Chondrocyte (in vitro differentiated cells): ENCODE data around the gene IL2RG. TPM values are rescaled to one million over a fixed set of nuclear protein-coding genes. Genes with fewer than 3 reads are reported as not detected.

ENCODE experiments used
- DNase-seq: peaks from one replicate; pipeline ENCODE4 v3.0.0; 2021; ENCODE audit warnings: mixed read lengths, low spot score
- H3K27ac Mint-ChIP-seq: one replicate; pipeline ENCODE4 v1.8.0; 2021; ENCODE audit warnings: mild to moderate bottlenecking, moderate library complexity, mixed read lengths; ENCODE audit not compliant: unreplicated experiment
- H3K27me3 Mint-ChIP-seq: 2 replicates; pipeline ENCODE4 v1.8.0; 2021; ENCODE audit warnings: low read depth, mixed read lengths
- H3K36me3 Mint-ChIP-seq: 2 replicates; pipeline ENCODE4 v1.8.0; 2021; ENCODE audit warnings: low read depth, mixed read lengths
- H3K4me1 Mint-ChIP-seq: 2 replicates; pipeline ENCODE4 v1.8.0; 2021; ENCODE audit warnings: low read depth, mild to moderate bottlenecking, mixed read lengths
- H3K4me3 Mint-ChIP-seq: one replicate; pipeline ENCODE4 v1.8.0; 2021; ENCODE audit warnings: mild to moderate bottlenecking, moderate library complexity, mixed read lengths; ENCODE audit not compliant: unreplicated experiment
- H3K9me3 Mint-ChIP-seq: 2 replicates; pipeline ENCODE4 v1.8.0; 2021; ENCODE audit warnings: low read depth, mixed read lengths
- total RNA-seq: library from RNA; stranded (reverse); gene quantifications from 3 replicates; pipeline ENCODE4 v1.2.1, GENCODE V29; 2021
- TF ChIP-seq, protein P1 (sequence below): fragments of 200-600 bp; sonication (generic); IDR thresholded peaks from 2 replicates; pipeline ENCODE4 v1.5.0; 2021; ENCODE audit warnings: antibody characterized with exemption, mild to moderate bottlenecking, moderate library complexity

IL2RG gene
- total RNA-seq, 1 donor from 2014 or later = not detected

DNA sequence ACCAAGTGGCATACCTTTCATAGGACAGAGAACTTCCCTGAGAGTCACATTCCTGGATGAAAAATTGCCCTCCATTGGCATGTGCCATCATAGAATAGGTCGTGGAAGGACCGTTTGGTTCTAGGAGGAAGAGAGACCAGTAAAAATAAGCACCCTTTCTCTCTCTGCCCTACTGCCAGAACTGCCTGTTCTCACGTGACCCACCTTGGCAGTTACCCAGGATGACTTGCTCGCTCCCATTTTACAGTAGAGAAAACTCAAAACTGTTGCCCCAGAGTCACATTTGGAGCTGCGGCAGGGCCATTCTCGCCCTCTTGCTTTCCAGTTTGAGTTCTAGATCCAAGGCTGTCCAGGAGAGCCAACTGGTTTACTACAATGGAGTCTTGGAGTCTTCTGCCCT is 32.1 kb upstream of the IL2RG start:
- no peak for DNase-seq
- Mint-ChIP-seq H3K9me3 (peaks cover 4% of the 10 kb centered on the region), H3K27ac (no peak overlapping the region), H3K4me1 (peaks cover 16% of the 10 kb centered on the region), H3K4me3 (no peak overlapping the region), H3K36me3 (peaks cover 12% of the 10 kb centered on the region), H3K27me3 (no peaks in the 10 kb centered on the region)
- TF ChIP-seq, protein P1, sequence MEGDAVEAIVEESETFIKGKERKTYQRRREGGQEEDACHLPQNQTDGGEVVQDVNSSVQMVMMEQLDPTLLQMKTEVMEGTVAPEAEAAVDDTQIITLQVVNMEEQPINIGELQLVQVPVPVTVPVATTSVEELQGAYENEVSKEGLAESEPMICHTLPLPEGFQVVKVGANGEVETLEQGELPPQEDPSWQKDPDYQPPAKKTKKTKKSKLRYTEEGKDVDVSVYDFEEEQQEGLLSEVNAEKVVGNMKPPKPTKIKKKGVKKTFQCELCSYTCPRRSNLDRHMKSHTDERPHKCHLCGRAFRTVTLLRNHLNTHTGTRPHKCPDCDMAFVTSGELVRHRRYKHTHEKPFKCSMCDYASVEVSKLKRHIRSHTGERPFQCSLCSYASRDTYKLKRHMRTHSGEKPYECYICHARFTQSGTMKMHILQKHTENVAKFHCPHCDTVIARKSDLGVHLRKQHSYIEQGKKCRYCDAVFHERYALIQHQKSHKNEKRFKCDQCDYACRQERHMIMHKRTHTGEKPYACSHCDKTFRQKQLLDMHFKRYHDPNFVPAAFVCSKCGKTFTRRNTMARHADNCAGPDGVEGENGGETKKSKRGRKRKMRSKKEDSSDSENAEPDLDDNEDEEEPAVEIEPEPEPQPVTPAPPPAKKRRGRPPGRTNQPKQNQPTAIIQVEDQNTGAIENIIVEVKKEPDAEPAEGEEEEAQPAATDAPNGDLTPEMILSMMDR = no peak

DNA sequence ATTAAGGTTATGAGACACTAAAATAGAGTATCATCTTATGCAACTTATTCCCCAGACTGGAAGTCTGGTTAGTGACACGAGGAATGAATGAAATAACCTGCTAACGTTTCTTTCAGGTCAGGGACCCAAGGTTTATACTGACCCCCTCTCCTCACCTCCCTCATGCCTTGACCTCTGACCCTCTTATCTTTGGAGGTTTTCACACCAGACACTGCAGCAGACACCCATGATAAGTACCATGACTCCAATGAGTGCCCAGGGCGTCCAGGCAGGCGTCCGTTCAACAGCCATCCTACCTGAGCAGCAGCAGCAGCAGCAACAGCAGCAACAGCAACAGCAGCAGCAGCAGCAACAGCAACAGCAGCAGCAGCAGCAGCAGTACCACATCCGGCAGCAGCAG is 29.1 kb upstream of the IL2RG start:
- no peak overlapping the region for H3K4me3 Mint-ChIP-seq
- peaks cover 20% of the 10 kb centered on the region for H3K36me3 Mint-ChIP-seq
- H3K27me3 Mint-ChIP-seq = no peaks in the 10 kb centered on the region
- no peak for DNase-seq
- TF ChIP-seq, protein P1 = no peak
- peaks cover 8% of the 10 kb centered on the region for H3K4me1 Mint-ChIP-seq
- H3K9me3 Mint-ChIP-seq = peaks cover 4% of the 10 kb centered on the region
- no peak overlapping the region for H3K27ac Mint-ChIP-seq

DNA sequence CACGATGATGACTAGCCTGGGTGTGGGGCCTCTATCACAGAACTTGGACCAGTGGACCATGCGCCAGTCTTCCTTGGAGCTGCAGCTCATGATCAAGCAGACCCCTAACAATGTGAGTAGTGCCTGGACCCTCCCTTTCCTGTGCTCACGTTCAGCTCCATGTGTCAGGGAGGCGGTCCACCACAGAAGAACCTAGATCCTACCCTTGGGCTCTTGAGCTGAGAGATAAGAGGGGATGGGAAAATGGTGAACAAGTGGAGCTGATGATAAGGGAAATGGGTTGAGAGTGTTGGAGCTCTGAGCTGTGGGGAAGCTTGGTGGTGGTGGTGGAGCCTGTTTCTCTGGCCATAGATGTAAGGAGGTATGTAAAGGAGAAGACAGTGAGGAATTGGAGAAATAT is 20.1 kb upstream of the IL2RG start:
- Mint-ChIP-seq H3K27ac (no peak overlapping the region), H3K4me1 (peaks cover 4% of the 10 kb centered on the region), H3K9me3 (no peaks in the 10 kb centered on the region), H3K27me3 (no peaks in the 10 kb centered on the region), H3K36me3 (peaks cover 38% of the 10 kb centered on the region), H3K4me3 (no peak overlapping the region)
- no peak for DNase-seq
- TF ChIP-seq, protein P1 = no peak

DNA sequence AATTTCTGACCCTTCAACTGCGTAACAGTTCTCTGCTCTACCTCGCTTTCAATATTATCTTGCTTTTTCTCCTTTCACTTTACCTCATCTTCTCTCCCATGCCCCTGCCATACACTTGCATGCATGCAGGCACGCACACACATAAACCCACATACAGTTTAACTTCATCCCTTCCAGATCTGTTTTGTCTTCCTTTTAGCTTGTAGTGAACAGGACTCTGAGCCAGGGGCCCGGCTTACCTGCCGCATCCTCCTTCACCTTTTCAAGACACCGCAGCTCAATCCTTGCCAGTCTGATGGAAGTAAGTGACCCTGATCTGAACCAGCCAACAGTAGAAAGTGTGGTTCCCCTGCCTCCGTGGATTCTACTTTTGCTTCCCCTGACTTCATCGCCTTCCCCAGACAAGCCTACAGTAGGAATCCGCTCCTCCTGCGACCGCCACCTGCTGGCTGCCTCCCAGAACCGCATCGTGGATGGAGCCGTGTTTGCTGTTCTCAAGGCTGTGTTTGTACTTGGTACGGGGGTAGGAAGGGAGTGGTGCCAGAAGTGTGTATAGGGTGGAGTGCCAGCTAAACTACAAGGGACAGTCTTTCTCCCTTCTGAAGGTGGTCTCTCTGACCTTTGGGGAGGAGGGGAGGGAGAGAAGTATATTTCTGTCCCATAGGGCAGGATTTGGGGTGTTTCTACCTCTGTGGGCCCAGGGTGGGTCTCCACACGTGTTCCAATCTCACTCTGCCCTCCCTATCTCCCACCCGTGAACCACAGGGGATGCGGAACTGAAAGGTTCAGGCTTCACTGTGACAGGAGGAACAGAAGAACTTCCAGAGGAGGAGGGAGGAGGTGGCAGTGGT is 17.8 kb upstream of the IL2RG start:
- H3K27me3 Mint-ChIP-seq = no peaks in the 10 kb centered on the region
- no peak overlapping the region for H3K4me3 Mint-ChIP-seq
- no peak for DNase-seq
- TF ChIP-seq, protein P1 = peak; percentile 81
- H3K36me3 Mint-ChIP-seq = peaks cover 28% of the 10 kb centered on the region
- H3K27ac Mint-ChIP-seq = peak overlapping the region; percentile 15
- H3K9me3 Mint-ChIP-seq = no peaks in the 10 kb centered on the region
- peaks cover 4% of the 10 kb centered on the region for H3K4me1 Mint-ChIP-seq

DNA sequence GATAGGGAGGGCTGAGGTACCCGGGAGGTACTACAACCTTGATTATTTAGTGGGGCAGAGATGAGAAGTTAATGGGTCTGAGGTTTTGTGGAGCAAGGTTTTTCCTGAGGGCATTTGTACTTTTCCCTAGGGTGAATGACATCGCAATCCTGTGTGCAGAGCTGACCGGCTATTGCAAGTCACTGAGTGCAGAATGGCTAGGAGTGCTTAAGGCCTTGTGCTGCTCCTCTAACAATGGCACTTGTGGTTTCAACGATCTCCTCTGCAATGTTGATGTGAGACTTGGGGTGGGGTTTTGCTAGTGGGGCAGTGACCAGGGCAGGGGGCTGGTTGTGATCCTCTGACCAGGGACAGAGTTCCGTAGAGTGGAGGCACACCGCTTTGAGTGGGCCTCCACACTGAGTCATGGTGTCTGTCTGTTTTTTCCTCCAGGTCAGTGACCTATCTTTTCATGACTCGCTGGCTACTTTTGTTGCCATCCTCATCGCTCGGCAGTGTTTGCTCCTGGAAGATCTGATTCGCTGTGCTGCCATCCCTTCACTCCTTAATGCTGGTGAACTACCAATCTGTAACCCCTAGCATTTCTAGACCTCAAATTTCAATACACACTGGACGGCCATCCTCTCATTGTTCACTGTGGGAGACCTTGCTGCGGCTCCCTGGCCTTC is 16.9 kb upstream of the IL2RG start:
- Mint-ChIP-seq H3K4me3 (no peak overlapping the region), H3K36me3 (peaks cover 28% of the 10 kb centered on the region), H3K9me3 (no peaks in the 10 kb centered on the region), H3K27ac (peak overlapping the region; percentile 0), H3K4me1 (peaks cover 4% of the 10 kb centered on the region), H3K27me3 (no peaks in the 10 kb centered on the region)
- DNase-seq = no peak
- TF ChIP-seq, protein P1 = no peak
